ENCODE data around the gene UBA3. TPM values are rescaled to one million over a fixed set of nuclear protein-coding genes. Genes with fewer than 3 reads are reported as not detected.

Gene UBA3
- total RNA-seq, 1 experiment from 2014 or later = 45.6 TPM

- TF ChIP-seq YY1 (IDR thresholded peaks at IDR 0.05; ENCODE audit: extremely low read depth, insufficient replicate concordance, low read depth, low read length) (no peak), RAD21 (IDR thresholded peaks at IDR 0.05; ENCODE audit: low read depth) (no peak), POLR2AphosphoS5 (IDR thresholded peaks at IDR 0.05; ENCODE audit: low read depth, low read length) (no peak), SP1 (IDR thresholded peaks at IDR 0.05; ENCODE audit: low read depth) (no peak), TCF7L2 (IDR thresholded peaks at IDR 0.05; ENCODE audit: borderline replicate concordance, extremely low read depth, insufficient read depth, insufficient read length) (no peak)
These were observed 35.6 kb upstream of the UBA3 start (continued) for GRCh38 chr3:69115731-69116130.

- Histone ChIP-seq H3K4me2 (ENCODE audit: low read length) (no peak overlapping the region), H3K79me2 (ENCODE audit: insufficient read depth, low read length) (no peaks in the 10 kb centered on the region), H3K9ac (ENCODE audit: low read length) (no peak overlapping the region), H3K27ac (ENCODE audit: low read depth, low read length) (no peak overlapping the region), H3K27me3 (ENCODE audit: insufficient read depth, low read length) (no peaks in the 10 kb centered on the region), H3K4me3 (replicated peaks in 1 of 2; ENCODE audit: low read depth in 1 of 2, low read length in 2 of 2) (no peak overlapping the region), H2AFZ (ENCODE audit: low read depth, low read length, poor library complexity, severe bottlenecking) (no peak overlapping the region), H3K9me2 (ENCODE audit: insufficient read depth) (no peaks in the 10 kb centered on the region), H3K36me3 (ENCODE audit: control insufficient read depth in 1 of 2, insufficient read depth in 2 of 2, low read length in 2 of 2) (no peaks in the 10 kb centered on the region), H4K20me1 (ENCODE audit: insufficient read depth) (no peaks in the 10 kb centered on the region), H3K9me3 (ENCODE audit: control insufficient read depth in 1 of 2, insufficient read depth in 1 of 2, low read depth in 1 of 2, low read length in 2 of 2) (no peaks in the 10 kb centered on the region), H3K4me1 (ENCODE audit: control insufficient read depth in 1 of 2, insufficient read depth in 2 of 2, low read length in 2 of 2) (peaks cover 0 to 18% of the 10 kb centered on the region in 2 experiments; a peak in 3 of 4 replicates)
- intact Hi-C loops (cut with micrococcal nuclease) = no loop called here
- DNase-seq (ENCODE audit: low read depth, low spot score) (no peak), ATAC-seq (no peak)
- RAD21 ChIA-PET (ENCODE audit: low non-redundant PET in 1 of 2, low total read pairs in 2 of 2, uncharacterized antibody in 2 of 2, unreplicated experiment in 2 of 2) = no interaction called here
- no TSS peak for BruUV-seq (replicated peaks)
- TF ChIP-seq POLR2AphosphoS5 (IDR thresholded peaks at IDR 0.05; ENCODE audit: low read depth, low read length) (no peak), SIN3A (IDR thresholded peaks at IDR 0.05; ENCODE audit: low read depth) (no peak), TCF7L2 (IDR thresholded peaks at IDR 0.05; ENCODE audit: borderline replicate concordance, extremely low read depth, insufficient read depth, insufficient read length) (no peak), ATF3 (IDR thresholded peaks at IDR 0.05) (no peak), CTCF (IDR thresholded peaks at IDR 0.05 in 2 of 3, conservative IDR thresholded peaks at IDR 0.05 in 1 of 3; ENCODE audit: borderline replicate concordance in 1 of 3, insufficient read depth in 1 of 3, low read depth in 2 of 3, low read length in 2 of 3) (no peak), ZFX (IDR thresholded peaks at IDR 0.05) (no peak), EGR1 (IDR thresholded peaks at IDR 0.05; ENCODE audit: low read depth) (no peak), ZBTB33 (IDR thresholded peaks at IDR 0.05; ENCODE audit: extremely low read depth, insufficient replicate concordance, low read length) (no peak), CBX3 (IDR thresholded peaks at IDR 0.05; ENCODE audit: low read depth) (no peak), REST (IDR thresholded peaks at IDR 0.05; ENCODE audit: low read depth) (no peak), YY1 (IDR thresholded peaks at IDR 0.05; ENCODE audit: extremely low read depth, insufficient replicate concordance, low read depth, low read length) (no peak)
- CTCF ChIA-PET = interaction anchor here (2.4 kb wide), 1 partner anchor 7 kb away, joined by 8 read pairs; no protein-coding TSS in a partner anchor
- POLR2A ChIA-PET = no interaction called here
These were observed 33.4 kb upstream of the UBA3 start for GRCh38 chr3:69113536-69113935.

Measured in HCT116 (cell line).